ENCODE measurements around the gene CNTNAP2.

Gene CNTNAP2

GRCh38 chr7:148362541-148362940, 2245.9 kb downstream of the CNTNAP2 start:
- TF ChIP-seq CTCF (IDR thresholded peaks at IDR 0.05; ENCODE audit: low read depth, low read length, missing control alignments): no peak
- DNase-seq (ENCODE audit: extremely low read depth, low read depth): no peak
- no peak overlapping the region for H3K4me3 ChIP-seq (replicated peaks; ENCODE audit: low read depth, low read length)

- TF ChIP-seq CTCF (IDR thresholded peaks at IDR 0.05; ENCODE audit: low read depth, low read length, missing control alignments): no peak
- H3K4me3 ChIP-seq (replicated peaks; ENCODE audit: low read depth, low read length): no peak overlapping the region
- DNase-seq (ENCODE audit: extremely low read depth, low read depth): no peak
Observed at GRCh38 chr7:148367731-148368475, 2251.3 kb downstream of the CNTNAP2 start.

- DNase-seq (ENCODE audit: extremely low read depth, low read depth): no peak
- TF ChIP-seq CTCF (IDR thresholded peaks at IDR 0.05; ENCODE audit: low read depth, low read length, missing control alignments): no peak
- H3K4me3 ChIP-seq (replicated peaks; ENCODE audit: low read depth, low read length): no peak overlapping the region
Observed at GRCh38 chr7:148368562-148368961, 2252.0 kb downstream of the CNTNAP2 start.

- H3K4me3 ChIP-seq (replicated peaks; ENCODE audit: low read depth, low read length): no peak overlapping the region
- DNase-seq (ENCODE audit: extremely low read depth, low read depth): no peak
- no peak for TF ChIP-seq CTCF (IDR thresholded peaks at IDR 0.05; ENCODE audit: low read depth, low read length, missing control alignments)
Observed at GRCh38 chr7:148371280-148371937, 2254.8 kb downstream of the CNTNAP2 start.

GRCh38 chr7:148374396-148375259, 2258.0 kb downstream of the CNTNAP2 start:
- DNase-seq (ENCODE audit: extremely low read depth, low read depth): no peak
- no peak overlapping the region for H3K4me3 ChIP-seq (replicated peaks; ENCODE audit: low read depth, low read length)
- TF ChIP-seq CTCF (IDR thresholded peaks at IDR 0.05; ENCODE audit: low read depth, low read length, missing control alignments): no peak

GRCh38 chr7:148379677-148380076, 2263.1 kb downstream of the CNTNAP2 start:
- H3K4me3 ChIP-seq (replicated peaks; ENCODE audit: low read depth, low read length): no peak overlapping the region
- no peak for DNase-seq (ENCODE audit: extremely low read depth, low read depth)
- TF ChIP-seq CTCF (IDR thresholded peaks at IDR 0.05; ENCODE audit: low read depth, low read length, missing control alignments): no peak
